ENCODE results near the gene NFASC.

GRCh38 chr1:204896787-204897469, 26.3 kb downstream of the NFASC start:
- TF ChIP-seq POLR2AphosphoS5 (IDR thresholded peaks at IDR 0.05) = no peak
- TF ChIP-seq POLR2A (IDR thresholded peaks at IDR 0.05) = no peak
- TF ChIP-seq CTCF (IDR thresholded peaks at IDR 0.05) = no peak
- TF ChIP-seq EP300 (IDR thresholded peaks at IDR 0.05) = no peak

All from suprapubic skin (tissue), 4 donors.